Pericardium fibroblast (primary cell): ENCODE data around the gene SPDYE2. TPM values are rescaled to one million over a fixed set of nuclear protein-coding genes. Genes with fewer than 3 reads are reported as not detected.

Experiments used
- total RNA-seq: library from RNA; depleted of rRNA; stranded (reverse); fragments of >200 nt; gene quantifications from 2 replicates; pipeline ENCODE4 v1.2.3, GENCODE V29; 2015

Gene SPDYE2, protein sequence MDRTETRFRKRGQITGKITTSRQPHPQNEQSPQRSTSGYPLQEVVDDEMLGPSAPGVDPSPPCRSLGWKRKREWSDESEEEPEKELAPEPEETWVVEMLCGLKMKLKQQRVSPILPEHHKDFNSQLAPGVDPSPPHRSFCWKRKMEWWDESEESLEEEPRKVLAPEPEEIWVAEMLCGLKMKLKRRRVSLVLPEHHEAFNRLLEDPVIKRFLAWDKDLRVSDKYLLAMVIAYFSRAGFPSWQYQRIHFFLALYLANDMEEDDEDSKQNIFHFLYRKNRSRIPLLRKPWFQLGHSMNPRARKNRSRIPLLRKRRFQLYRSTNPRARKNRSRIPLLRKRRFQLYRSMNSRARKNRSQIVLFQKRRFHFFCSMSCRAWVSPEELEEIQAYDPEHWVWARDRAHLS
- not detected in 2 replicates for total RNA-seq

GRCh38 chr7:102550808-102551422, at the start of gene SPDYE2:
Gene SPDYE2 (plus strand): TSS chr7:102551226. CDS start chr7:102553256, 2,030 bp downstream.

GRCh38 chr7:102517550-102518147, 33.4 kb upstream of the SPDYE2 start, which contains the start of gene RASA4B:
Gene RASA4B (minus strand): TSS chr7:102517777. CDS start chr7:102517710, 67 bp downstream.

DNA sequence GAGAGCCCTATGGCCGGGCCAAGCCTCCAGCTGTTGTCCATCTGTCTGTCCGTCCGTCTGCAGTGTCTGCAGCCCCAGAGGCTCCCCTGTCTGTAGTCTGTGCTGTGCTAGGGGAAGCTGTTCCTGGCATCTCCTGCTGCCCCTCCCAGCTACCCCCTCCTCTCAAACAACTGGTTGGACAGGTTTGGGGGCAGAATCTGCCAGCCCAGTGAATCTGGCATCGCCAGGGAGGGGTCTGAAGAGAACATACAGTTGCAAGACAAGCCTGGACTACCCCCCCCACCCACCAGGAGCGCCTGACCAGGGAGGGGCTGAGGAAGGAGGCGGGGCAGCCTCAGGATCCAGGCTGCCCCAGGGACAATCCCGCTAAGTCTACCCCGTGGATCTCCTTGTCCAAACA, 7.4 kb upstream of the SPDYE2 start, which contains the start of gene UPK3BL2:
Gene UPK3BL2 (minus strand): TSS at position 101 of the 400 bp plus-strand sequence. CDS start 60 bp downstream, at position 41.

DNA sequence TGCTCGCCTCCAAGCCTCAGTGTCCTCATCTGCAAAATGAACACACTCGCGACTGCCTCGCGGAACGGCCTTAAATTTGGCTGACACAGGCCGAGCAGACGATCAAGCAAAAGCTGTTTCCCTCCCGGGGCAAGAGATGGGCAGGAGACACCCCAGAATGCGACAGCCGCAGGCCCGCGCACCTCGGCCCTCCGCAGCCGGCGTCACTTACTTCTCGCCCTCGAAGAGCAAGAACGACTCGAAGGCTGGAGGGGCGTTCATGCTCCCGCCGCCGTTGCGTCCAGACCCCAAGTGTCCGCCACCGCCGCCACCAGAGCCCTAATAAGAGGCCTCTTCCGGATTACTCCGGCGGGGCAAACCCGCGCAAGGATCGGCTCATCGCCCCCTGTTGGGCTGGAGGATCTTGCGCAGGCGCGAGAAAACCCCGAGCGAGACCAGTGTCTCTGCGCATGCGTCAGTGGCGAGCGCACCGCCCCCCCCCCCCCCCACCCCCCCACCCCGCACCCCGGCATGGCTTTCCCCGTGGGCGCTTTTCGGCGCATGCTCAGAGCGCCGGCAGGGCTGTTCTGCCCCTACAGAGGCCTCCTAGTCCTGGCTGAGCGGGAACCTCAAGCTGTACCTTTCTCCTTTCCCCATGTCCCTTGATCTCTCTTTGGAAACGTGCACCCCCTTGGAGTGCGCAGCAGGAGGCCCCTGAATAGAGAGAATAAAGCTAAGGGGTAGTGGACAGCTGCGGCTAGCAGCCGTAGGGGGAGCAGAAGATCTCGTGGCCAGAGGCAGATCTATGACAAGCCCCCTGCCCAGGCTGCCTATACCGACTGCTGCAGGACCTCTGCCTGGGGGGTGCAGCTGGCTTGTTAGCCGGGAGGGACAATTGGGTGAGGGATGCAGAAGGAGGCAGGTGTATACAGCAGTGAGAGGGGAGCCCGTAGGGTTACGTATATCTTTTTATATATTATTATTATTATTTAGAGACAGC, 21.5 kb downstream of the SPDYE2 start, which contains the start of gene POLR2J3:
Gene POLR2J3 (minus strand): TSS at position 323 of the 979 bp plus-strand sequence. CDS start 62 bp downstream, at position 261.

Other genes with a start within 250 kb of the SPDYE2 start
- not detected in 2 replicates for gene SPDYE6, start 194.8 kb upstream of the SPDYE2 start, total RNA-seq
- 11.2 and 14.8 TPM in 2 replicates for gene PRKRIP1, start 154.9 kb upstream of the SPDYE2 start, total RNA-seq
- gene ORAI2, start 117.7 kb upstream of the SPDYE2 start, total RNA-seq, result 28.3 and 34.1 TPM in 2 replicates
- gene ALKBH4, start 86.4 kb upstream of the SPDYE2 start, total RNA-seq, result 22.4 and 28.2 TPM in 2 replicates
- 5.6 and 7.5 TPM in 2 replicates for gene LRWD1, start 86.2 kb upstream of the SPDYE2 start, total RNA-seq
- gene POLR2J, start 72.3 kb upstream of the SPDYE2 start, total RNA-seq, result 24.0 and 47.8 TPM in 2 replicates
- gene RASA4B, start 33.4 kb upstream of the SPDYE2 start, total RNA-seq, result 1.8 and 10.6 TPM in 2 replicates
- gene UPK3BL2, start 7.5 kb upstream of the SPDYE2 start, total RNA-seq, result 0.09 and 0.35 TPM in 2 replicates
- 4.1 and 13.4 TPM in 2 replicates for gene POLR2J3, start 21.4 kb downstream of the SPDYE2 start, total RNA-seq
- 6.0 and 9.3 TPM in 2 replicates for gene RASA4, start 65.5 kb downstream of the SPDYE2 start, total RNA-seq
- gene UPK3BL1, start 91.6 kb downstream of the SPDYE2 start, total RNA-seq, result 20.4 and 22.5 TPM in 2 replicates
- not detected in 2 replicates for gene SPDYE2B, start 99.1 kb downstream of the SPDYE2 start, total RNA-seq
- gene POLR2J2, start 120.4 kb downstream of the SPDYE2 start, total RNA-seq, result 0.23 TPM in 1 of 2 replicates, not detected in the other
- 2.3 and 4.0 TPM in 2 replicates for gene FAM185A, start 197.8 kb downstream of the SPDYE2 start, total RNA-seq